ENCODE data around the gene CDH10. TPM values are rescaled to one million over a fixed set of nuclear protein-coding genes. Genes with fewer than 3 reads are reported as not detected.

CDH10 gene
- polyA plus RNA-seq, 1 donor from 2014 or later, result 5.3 TPM

GRCh38 chr5:24643880-24644279 is 898 bp downstream of the CDH10 start:
- Histone ChIP-seq H3K4me2 (ENCODE audit: low read length) (peak overlapping the region; percentile 76), H3F3A (ENCODE audit: insufficient read depth, low read length, poor library complexity, severe bottlenecking) (no peaks in the 10 kb centered on the region), H3K9me3 (ENCODE audit: low read length) (no peaks in the 10 kb centered on the region), H3K79me2 (replicated peaks; ENCODE audit: insufficient read depth, low read length) (peaks cover 48% of the 10 kb centered on the region), H2AFZ (ENCODE audit: low read depth, low read length) (no peak overlapping the region), H3K27ac (ENCODE audit: low read length) (peak overlapping the region; percentile 54), H3K4me3 (ENCODE audit: low read length) (peak overlapping the region; percentile 65), H3K27me3 (ENCODE audit: insufficient read depth, low read depth, low read length) (no peaks in the 10 kb centered on the region), H3K9ac (ENCODE audit: low read length) (peak overlapping the region; percentile 59), H4K20me1 (ENCODE audit: insufficient read depth) (no peaks in the 10 kb centered on the region), H3K36me3 (ENCODE audit: insufficient read depth, low read length) (no peaks in the 10 kb centered on the region), H3K9me2 (ENCODE audit: insufficient read depth, low read length) (no peaks in the 10 kb centered on the region)
- TF ChIP-seq RAD21 (conservative IDR thresholded peaks at IDR 0.05), result no peak

GRCh38 chr5:24643156-24643555 is 1.6 kb downstream of the CDH10 start:
- Histone ChIP-seq H3K36me3 (ENCODE audit: insufficient read depth, low read length) (no peaks in the 10 kb centered on the region), H3K79me2 (replicated peaks; ENCODE audit: insufficient read depth, low read length) (peaks cover 55% of the 10 kb centered on the region), H3K4me2 (ENCODE audit: low read length) (peak overlapping the region; percentile 76), H3K27me3 (ENCODE audit: insufficient read depth, low read depth, low read length) (no peaks in the 10 kb centered on the region), H3F3A (ENCODE audit: insufficient read depth, low read length, poor library complexity, severe bottlenecking) (no peaks in the 10 kb centered on the region), H2AFZ (ENCODE audit: low read depth, low read length) (no peak overlapping the region), H3K9me3 (ENCODE audit: low read length) (no peaks in the 10 kb centered on the region), H4K20me1 (ENCODE audit: insufficient read depth) (no peaks in the 10 kb centered on the region), H3K9me2 (ENCODE audit: insufficient read depth, low read length) (no peaks in the 10 kb centered on the region), H3K4me3 (ENCODE audit: low read length) (peak overlapping the region; percentile 65), H3K27ac (ENCODE audit: low read length) (no peak overlapping the region), H3K9ac (ENCODE audit: low read length) (peak overlapping the region; percentile 59)
- TF ChIP-seq REST (IDR thresholded peaks at IDR 0.05; ENCODE audit: borderline replicate concordance), result no peak

GRCh38 chr5:24642022-24642421 is 2.8 kb downstream of the CDH10 start:
- Histone ChIP-seq H3K27me3 (ENCODE audit: insufficient read depth, low read depth, low read length) (no peaks in the 10 kb centered on the region), H3K9me2 (ENCODE audit: insufficient read depth, low read length) (no peaks in the 10 kb centered on the region), H3K9ac (ENCODE audit: low read length) (no peak overlapping the region), H3K27ac (ENCODE audit: low read length) (no peak overlapping the region), H2AFZ (ENCODE audit: low read depth, low read length) (no peak overlapping the region), H3K36me3 (ENCODE audit: insufficient read depth, low read length) (no peaks in the 10 kb centered on the region), H3K9me3 (ENCODE audit: low read length) (no peaks in the 10 kb centered on the region), H3K4me2 (ENCODE audit: low read length) (peak overlapping the region; percentile 76), H3K79me2 (replicated peaks; ENCODE audit: insufficient read depth, low read length) (peaks cover 62% of the 10 kb centered on the region), H3K4me3 (ENCODE audit: low read length) (peak overlapping the region; percentile 65), H4K20me1 (ENCODE audit: insufficient read depth) (no peaks in the 10 kb centered on the region), H3F3A (ENCODE audit: insufficient read depth, low read length, poor library complexity, severe bottlenecking) (no peaks in the 10 kb centered on the region)
- TF ChIP-seq TAF1 (IDR thresholded peaks at IDR 0.05; ENCODE audit: low read depth) (no peak), REST (IDR thresholded peaks at IDR 0.05; ENCODE audit: borderline replicate concordance) (no peak), EP300 (conservative IDR thresholded peaks at IDR 0.05; ENCODE audit: poor library complexity, severe bottlenecking) (no peak), CTCF (IDR thresholded peaks at IDR 0.05; ENCODE audit: poor library complexity, severe bottlenecking) (peak; percentile 83), POLR2AphosphoS5 (IDR thresholded peaks at IDR 0.05) (no peak), EZH2 (IDR thresholded peaks at IDR 0.05; ENCODE audit: borderline replicate concordance, insufficient read depth, low read length, poor library complexity, severe bottlenecking) (no peak), RAD21 (conservative IDR thresholded peaks at IDR 0.05) (peak; percentile 84), MXI1 (conservative IDR thresholded peaks at IDR 0.05; ENCODE audit: poor library complexity, severe bottlenecking) (no peak), SMC3 (conservative IDR thresholded peaks at IDR 0.05; ENCODE audit: poor library complexity) (peak; percentile 80)

All from neural cell (in vitro differentiated cells).